HepG2 (cell line): ENCODE results near the gene MYO19. TPM values are rescaled to one million over a fixed set of nuclear protein-coding genes. Genes with fewer than 3 reads are reported as not detected.

Experiments
- BATF2 ChIP-seq: sonication (generic); formaldehyde crosslinking; IDR thresholded peaks from 2 replicates; pipeline ENCODE4 v1.8.0; 2022; ENCODE audit warnings: mild to moderate bottlenecking, missing genetic modification reagents, moderate library complexity
- CBFB ChIP-seq: sonication (generic); formaldehyde crosslinking; IDR thresholded peaks from 2 replicates; pipeline ENCODE4 v1.4.0; 2020; ENCODE audit warnings: missing genetic modification reagents
- FOXK1 ChIP-seq: sonication (generic); formaldehyde crosslinking; IDR thresholded peaks from 2 replicates; pipeline ENCODE4 v1.4.0; 2020; ENCODE audit warnings: low read depth, missing genetic modification reagents, borderline replicate concordance
- ISX ChIP-seq: sonication (generic); formaldehyde crosslinking; conservative IDR thresholded peaks from 2 replicates; pipeline ENCODE4 v1.5.0; 2020; ENCODE audit warnings: missing genetic modification reagents
- MED8 ChIP-seq: sonication (generic); formaldehyde crosslinking; IDR thresholded peaks from 2 replicates; pipeline ENCODE4 v1.8.1; 2023; ENCODE audit warnings: mild to moderate bottlenecking, missing genetic modification reagents; ENCODE audit not compliant: insufficient replicate concordance
- PAF1 ChIP-seq: IDR thresholded peaks from 2 replicates; pipeline ENCODE4 v1.6.1; 2016; ENCODE audit warnings: missing genetic modification reagents, missing compliant biosample characterization
- PHB2 ChIP-seq: fragments of 450-650 bp; IDR thresholded peaks from 2 replicates; pipeline ENCODE4 v1.6.1; 2018; ENCODE audit not compliant: partially characterized antibody
- POLR2AphosphoS5 ChIP-seq: IDR thresholded peaks from 2 replicates; pipeline ENCODE4 v1.6.1; 2012; ENCODE audit warnings: low read depth, low read length
- SYNCRIP ChIP-seq: fragments of 200-400 bp; formaldehyde crosslinking; IDR thresholded peaks from 2 replicates; pipeline ENCODE4 v1.6.1; 2018; ENCODE audit warnings: mild to moderate bottlenecking, low read depth, low read length; ENCODE audit not compliant: insufficient read depth
- ZNF275 ChIP-seq: sonication (generic); formaldehyde crosslinking; IDR thresholded peaks from 2 replicates; pipeline ENCODE4 v1.8.0; 2022; ENCODE audit warnings: missing genetic modification reagents, mild to moderate bottlenecking, inconsistent platforms, borderline replicate concordance
- ZNF337 ChIP-seq: sonication (generic); formaldehyde crosslinking; IDR thresholded peaks from 2 replicates; pipeline ENCODE4 v1.5.1; 2020; ENCODE audit warnings: missing genetic modification reagents, low read depth, mild to moderate bottlenecking, borderline replicate concordance
- ZNF34 ChIP-seq: sonication (generic); formaldehyde crosslinking; IDR thresholded peaks from 2 replicates; pipeline ENCODE4 v1.4.0; 2020; ENCODE audit warnings: mild to moderate bottlenecking, missing genetic modification reagents, borderline replicate concordance
- ZNF510 ChIP-seq: sonication (generic); formaldehyde crosslinking; IDR thresholded peaks from 2 replicates; pipeline ENCODE4 v1.4.0; 2020; ENCODE audit warnings: low read depth, mild to moderate bottlenecking, missing genetic modification reagents
- ZNF597 ChIP-seq: sonication (generic); formaldehyde crosslinking; IDR thresholded peaks from 2 replicates; pipeline ENCODE4 v1.5.0; 2020; ENCODE audit warnings: missing genetic modification reagents
- ZNF672 ChIP-seq: sonication (generic); formaldehyde crosslinking; IDR thresholded peaks from 2 replicates; pipeline ENCODE4 v1.8.1; 2022; ENCODE audit warnings: missing genetic modification reagents
- ZNF772 ChIP-seq: sonication (generic); formaldehyde crosslinking; IDR thresholded peaks from 2 replicates; pipeline ENCODE4 v1.5.0; 2020; ENCODE audit warnings: mild to moderate bottlenecking, missing genetic modification reagents
- ZNF784 ChIP-seq: sonication (generic); formaldehyde crosslinking; IDR thresholded peaks from 2 replicates; pipeline ENCODE4 v1.5.1; 2020; ENCODE audit warnings: missing genetic modification reagents, mild to moderate bottlenecking, borderline replicate concordance
- polyA plus RNA-seq, 8 experiments: library from polyadenylated mRNA; depleted of rRNA in 3 of 8; stranded (reverse) in 7 of 8; unstranded in 1 of 8; fragments of >200 nt; fragmentation: Illumina TruSeq in 4 of 8; extraction: Trizol in 4 of 8; gene quantifications; 2 replicates each; pipeline versions ENCODE4 v1.2.1 to v1.2.3, GENCODE V29; 2011 to 2016; ENCODE audit warnings: low read depth in 4 of 8, missing spikeins in 1 of 8, mixed read lengths in 1 of 8; ENCODE audit not compliant: insufficient read depth in 1 of 8
- total RNA-seq, 5 experiments: library from RNA; depleted of rRNA; stranded (reverse); fragments of >200 nt; fragmentation: Illumina TruSeq; extraction: Trizol; gene quantifications; 2 replicates each; pipeline ENCODE4 v1.2.3, GENCODE V29; 2016; ENCODE audit warnings: low read depth in 1 of 5

Gene MYO19
- total and polyA plus RNA-seq, 2 of the 13 experiments (the other 11 are each of a cell fraction or from before 2014, with no cell fraction given): 75.7 to 82.3 TPM

- TF ChIP-seq ZNF275 (CRISPR knock-in tag): peak; percentile 77
- no peak for TF ChIP-seq SYNCRIP
- 0 out of 2 replicates have a peak, but pooled peaks have one; percentile 12 for TF ChIP-seq ZNF34
- TF ChIP-seq ZNF784 (CRISPR knock-in tag): 0 out of 2 replicates have a peak, but pooled peaks have one; percentile 69
- peak; percentile 81 for TF ChIP-seq MED8
- TF ChIP-seq BATF2: peak; percentile 66; the same call in 1 of the 2 replicates
- peak; percentile 86 for TF ChIP-seq POLR2AphosphoS5
- TF ChIP-seq ZNF510 (CRISPR knock-in tag): peak; percentile 86; the same call in 1 of the 2 replicates
- no peak for TF ChIP-seq ZNF597 (CRISPR knock-in tag)
- no peak for TF ChIP-seq PHB2
- TF ChIP-seq PAF1: no peak
- peak; percentile 79; the same call in 1 of the 2 replicates for TF ChIP-seq ISX
- peak; percentile 78 for TF ChIP-seq ZNF772
- TF ChIP-seq FOXK1 (CRISPR knock-in tag): no peak
- no peak; the same call in 1 of the 2 replicates for TF ChIP-seq ZNF672
- peak; percentile 73; the same call in 1 of the 2 replicates for TF ChIP-seq ZNF337
- TF ChIP-seq CBFB (CRISPR knock-in tag): no peak; the same call in 1 of the 2 replicates
Measured at GRCh38 chr17:36534840-36535668, at the start of gene MYO19, which contains the start of gene PIGW (continued).
